BJ (cell line): Measurements from ENCODE around the gene OGFOD3. TPM values are rescaled to one million over a fixed set of nuclear protein-coding genes. Genes with fewer than 3 reads are reported as not detected.

Experiments used
- CTCF ChIA-PET: fragments of 350-600 bp; formaldehyde crosslinking; extraction: SDS; loops from one replicate; lab custom pipeline; 2021; ENCODE audit warnings: antibody characterized with exemption, inconsistent platforms; lab: Yijun Ruan, JAX
- POLR2A ChIA-PET: fragments of 300-600 bp; sonication (Branson Sonifier 250); formaldehyde crosslinking; extraction: SDS; loops from one replicate; lab custom pipeline; 2021; ENCODE audit warnings: antibody characterized with exemption; lab: Charles Lee
- DNase-seq: peaks from one replicate; pipeline ENCODE4 v3.0.0-alpha.2; 2011; ENCODE audit warnings: low read depth
- H3K27me3 ChIP-seq: 2 replicates; pipeline ENCODE4 v1.6.0; 2011; ENCODE audit warnings: low read length; ENCODE audit not compliant: control insufficient read depth, insufficient read depth
- H3K36me3 ChIP-seq: 2 replicates; pipeline ENCODE4 v1.5.1; 2011; ENCODE audit warnings: low read length; ENCODE audit not compliant: control insufficient read depth, insufficient read depth
- H3K4me3 ChIP-seq: 2 replicates; pipeline ENCODE4 v1.5.1; 2011; ENCODE audit warnings: low read depth, mild to moderate bottlenecking, control low read depth, low read length
- polyA plus RNA-seq: library from polyadenylated mRNA; depleted of rRNA; stranded (reverse); fragments of >200 nt; gene quantifications from 2 replicates; pipeline ENCODE4 v1.2.3, GENCODE V29; 2011
- TF ChIP-seq, protein P1 (sequence below): IDR thresholded peaks from 2 replicates; pipeline ENCODE4 v1.5.1; 2011; ENCODE audit warnings: low read depth, mild to moderate bottlenecking, control low read depth, inconsistent platforms, low read length, moderate library complexity; ENCODE audit not compliant: insufficient read depth

OGFOD3 gene
- polyA plus RNA-seq, 1 experiment = 37.9 TPM

DNA sequence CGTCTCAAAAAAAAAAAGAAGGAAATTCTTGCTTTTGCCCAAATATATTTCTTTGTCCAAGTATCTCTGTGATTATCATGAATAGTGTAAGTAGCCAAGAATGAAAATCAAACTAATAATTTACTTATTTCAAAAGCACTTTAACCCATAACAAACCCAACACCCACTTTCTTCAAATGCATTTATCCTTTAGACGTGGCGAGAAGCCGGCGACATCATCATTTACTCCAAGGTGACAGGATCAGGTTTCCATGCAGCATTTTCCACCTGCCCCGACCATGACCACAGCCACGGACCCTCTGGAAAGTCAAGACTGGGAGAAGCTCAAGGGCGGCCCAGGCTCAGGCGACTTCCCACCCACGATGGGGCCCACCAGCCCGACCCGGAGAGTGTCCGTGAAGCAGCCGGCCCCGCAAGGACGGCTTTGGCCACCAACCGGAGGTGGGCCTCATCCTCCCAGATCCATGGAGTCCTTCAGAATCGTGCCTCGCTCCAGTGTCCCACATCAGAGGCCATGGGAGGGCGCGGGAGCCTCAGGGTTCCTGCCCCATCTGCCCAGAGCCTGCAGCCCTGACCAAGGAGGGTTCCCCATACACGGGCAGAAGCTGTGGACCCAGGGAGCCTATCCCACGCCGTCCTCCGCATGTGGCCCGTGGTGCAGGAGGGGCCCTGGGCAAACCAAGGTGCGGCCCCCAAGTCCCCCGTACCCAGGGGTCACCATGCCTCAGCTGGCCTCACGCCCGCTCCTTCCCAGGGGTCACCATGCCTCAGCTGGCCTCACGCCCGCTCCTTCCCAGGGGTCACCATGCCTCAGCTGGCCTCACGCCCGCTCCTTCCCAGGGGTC is 28.1 kb downstream of the OGFOD3 start:
- H3K27me3 ChIP-seq = peaks cover 8% of the 10 kb centered on the region
- no peaks in the 10 kb centered on the region; the same call in 1 of the 2 replicates for H3K36me3 ChIP-seq
- TF ChIP-seq, protein P1, sequence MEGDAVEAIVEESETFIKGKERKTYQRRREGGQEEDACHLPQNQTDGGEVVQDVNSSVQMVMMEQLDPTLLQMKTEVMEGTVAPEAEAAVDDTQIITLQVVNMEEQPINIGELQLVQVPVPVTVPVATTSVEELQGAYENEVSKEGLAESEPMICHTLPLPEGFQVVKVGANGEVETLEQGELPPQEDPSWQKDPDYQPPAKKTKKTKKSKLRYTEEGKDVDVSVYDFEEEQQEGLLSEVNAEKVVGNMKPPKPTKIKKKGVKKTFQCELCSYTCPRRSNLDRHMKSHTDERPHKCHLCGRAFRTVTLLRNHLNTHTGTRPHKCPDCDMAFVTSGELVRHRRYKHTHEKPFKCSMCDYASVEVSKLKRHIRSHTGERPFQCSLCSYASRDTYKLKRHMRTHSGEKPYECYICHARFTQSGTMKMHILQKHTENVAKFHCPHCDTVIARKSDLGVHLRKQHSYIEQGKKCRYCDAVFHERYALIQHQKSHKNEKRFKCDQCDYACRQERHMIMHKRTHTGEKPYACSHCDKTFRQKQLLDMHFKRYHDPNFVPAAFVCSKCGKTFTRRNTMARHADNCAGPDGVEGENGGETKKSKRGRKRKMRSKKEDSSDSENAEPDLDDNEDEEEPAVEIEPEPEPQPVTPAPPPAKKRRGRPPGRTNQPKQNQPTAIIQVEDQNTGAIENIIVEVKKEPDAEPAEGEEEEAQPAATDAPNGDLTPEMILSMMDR = no peak
- no peak for DNase-seq
- ChIA-PET CTCF (interaction anchor here (1.3 kb wide), 1 partner anchor 9 kb away, joined by 4 read pairs; no protein-coding TSS in a partner anchor), POLR2A (no interaction called here)
- no peak overlapping the region for H3K4me3 ChIP-seq

DNA sequence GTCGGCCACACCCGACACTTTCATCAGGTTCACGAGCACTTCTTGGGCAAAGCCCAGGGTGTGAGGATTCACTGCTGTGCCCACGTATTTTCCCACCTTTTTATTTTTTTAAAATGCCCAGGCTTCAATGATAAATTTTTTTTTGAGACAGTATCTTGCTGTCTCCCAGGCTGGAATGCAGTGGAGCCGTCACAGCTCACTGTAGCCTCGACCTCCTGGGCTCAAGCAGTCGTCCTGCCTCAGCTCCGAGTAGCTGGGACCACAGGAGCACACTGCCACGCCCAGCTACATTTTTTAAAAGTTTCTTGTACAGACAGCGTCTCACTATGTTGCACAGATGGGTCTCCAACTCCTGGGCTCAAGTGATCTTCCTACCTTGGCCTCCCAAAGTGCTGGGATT is 29.0 kb downstream of the OGFOD3 start:
- no peak for DNase-seq
- POLR2A ChIA-PET = no interaction called here
- no peaks in the 10 kb centered on the region; the same call in 1 of the 2 replicates for H3K36me3 ChIP-seq
- TF ChIP-seq, protein P1 = no peak
- H3K4me3 ChIP-seq = no peak overlapping the region
- peaks cover 8% of the 10 kb centered on the region for H3K27me3 ChIP-seq
- CTCF ChIA-PET = interaction anchor here (1.3 kb wide), 1 partner anchor 10 kb away, joined by 4 read pairs; no protein-coding TSS in a partner anchor

DNA sequence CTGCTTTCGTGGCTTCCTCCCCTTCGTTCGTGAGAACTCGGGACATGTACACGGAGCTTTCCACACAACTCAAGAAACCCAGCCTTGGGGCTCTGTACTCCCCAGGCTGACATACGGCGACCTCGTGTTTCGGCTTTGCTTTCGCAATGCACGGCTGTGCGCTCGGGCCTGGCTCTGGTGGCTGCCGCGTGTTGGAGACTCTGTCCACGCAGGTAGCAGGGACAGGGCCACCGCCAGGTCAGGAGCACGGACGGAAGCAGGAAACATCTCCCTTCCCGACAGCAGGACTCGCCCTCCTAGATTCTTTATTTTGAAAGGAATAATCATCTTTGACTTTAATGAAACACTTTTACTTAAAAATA is 29.5 kb downstream of the OGFOD3 start:
- TF ChIP-seq, protein P1 = no peak
- ChIA-PET CTCF (interaction anchor here (1.3 kb wide), 1 partner anchor 10 kb away, joined by 4 read pairs; no protein-coding TSS in a partner anchor), POLR2A (no interaction called here)
- no peak overlapping the region for H3K4me3 ChIP-seq
- DNase-seq = no peak
- peaks cover 8% of the 10 kb centered on the region for H3K27me3 ChIP-seq
- H3K36me3 ChIP-seq = no peaks in the 10 kb centered on the region; the same call in 1 of the 2 replicates

DNA sequence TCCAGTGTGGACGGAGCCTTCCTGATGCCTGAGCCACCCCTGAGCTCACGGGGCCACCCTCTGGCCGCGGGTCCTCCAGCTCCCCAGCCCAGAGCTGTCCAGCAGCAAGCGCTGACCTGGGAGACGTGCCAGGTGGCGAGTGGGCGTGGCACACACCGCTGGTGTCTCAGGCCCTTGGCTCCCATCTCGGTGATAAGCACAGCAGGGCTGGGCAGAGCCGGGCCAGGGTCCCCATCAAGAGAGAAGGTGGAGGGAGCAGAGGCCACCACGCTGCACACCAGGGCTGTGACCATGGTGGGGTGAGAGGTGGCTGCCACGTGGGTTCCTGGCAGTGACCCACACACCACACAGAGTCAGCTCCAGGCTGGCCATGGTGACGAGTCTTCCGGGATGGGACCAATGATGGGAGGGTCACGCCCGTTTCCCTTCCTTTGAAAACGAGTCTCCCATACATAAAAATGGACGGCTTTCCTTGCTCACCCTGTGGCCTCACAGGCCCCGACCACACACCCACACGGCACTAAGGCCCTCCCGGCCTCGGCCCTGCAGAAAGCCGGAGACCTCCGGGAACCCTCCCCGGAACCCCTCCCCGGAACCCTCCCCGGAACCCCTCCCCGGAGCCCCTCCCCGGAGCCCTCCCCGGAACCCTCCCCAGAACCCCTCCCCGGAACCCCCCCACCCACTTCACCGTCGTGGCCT is 30.0 kb downstream of the OGFOD3 start:
- TF ChIP-seq, protein P1 = no peak
- Histone ChIP-seq H3K27me3 (peaks cover 8% of the 10 kb centered on the region), H3K36me3 (no peaks in the 10 kb centered on the region; the same call in 1 of the 2 replicates), H3K4me3 (no peak overlapping the region)
- ChIA-PET CTCF (interaction anchor here (1.2 kb wide), 1 partner anchor 44 kb away, joined by 3 read pairs; no protein-coding TSS in a partner anchor), POLR2A (no interaction called here)
- no peak for DNase-seq

DNA sequence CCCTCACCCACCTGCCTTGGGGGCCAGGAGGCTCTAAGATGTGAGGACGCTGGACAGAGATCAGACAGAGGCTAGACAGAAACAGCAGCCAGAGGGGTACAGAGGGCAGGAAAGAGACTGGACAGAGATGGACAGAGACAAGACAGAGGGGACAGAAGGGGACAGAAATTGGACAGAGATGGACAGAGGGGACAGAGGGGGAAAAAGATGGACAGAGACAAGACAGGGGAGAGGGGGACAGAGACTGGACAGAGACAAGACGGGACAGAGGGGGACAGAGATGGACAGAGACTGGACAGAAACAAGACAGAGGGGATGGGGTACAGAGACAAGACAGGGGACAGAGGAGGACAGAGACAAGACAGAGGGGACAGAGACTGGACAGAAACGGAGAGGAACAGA is 30.7 kb downstream of the OGFOD3 start:
- TF ChIP-seq, protein P1 = no peak
- H3K27me3 ChIP-seq = peaks cover 8% of the 10 kb centered on the region
- ChIA-PET POLR2A (no interaction called here), CTCF (interaction anchor here (1.2 kb wide), 1 partner anchor 43 kb away, joined by 3 read pairs; no protein-coding TSS in a partner anchor)
- no peak overlapping the region for H3K4me3 ChIP-seq
- DNase-seq = no peak
- no peaks in the 10 kb centered on the region for H3K36me3 ChIP-seq
